H9 (cell line): Measurements from ENCODE around the gene PODNL1. TPM values are rescaled to one million over a fixed set of nuclear protein-coding genes. Genes with fewer than 3 reads are reported as not detected.
"Not testable (repeated sequence)": the region's sequence is repeated elsewhere in the genome, so short reads cannot be mapped to it uniquely, and the experiment has no call there.

Experiments used
- DNase-seq: peaks from one replicate; pipeline ENCODE4 v3.0.0-alpha.2; 2017
- H2AFZ ChIP-seq: one replicate; pipeline ENCODE4 v1.6.1; 2013; ENCODE audit warnings: mild to moderate bottlenecking, low read length, control low read depth, moderate library complexity
- H2AK5ac ChIP-seq: 2 replicates; pipeline ENCODE4 v1.6.1; 2013; ENCODE audit warnings: low read length, control low read depth, mixed read lengths; ENCODE audit not compliant: insufficient read length
- H2BK120ac ChIP-seq: one replicate; pipeline ENCODE4 v1.6.1; 2013; ENCODE audit warnings: low read depth, mild to moderate bottlenecking, low read length, control low read depth, inconsistent platforms; ENCODE audit not compliant: poor library complexity, severe bottlenecking
- H2BK12ac ChIP-seq: 2 replicates; pipeline ENCODE4 v1.6.1; 2013; ENCODE audit warnings: low read length, control low read depth, mixed read lengths, low read depth; ENCODE audit not compliant: insufficient read length
- H2BK15ac ChIP-seq: 2 replicates; pipeline ENCODE4 v1.6.1; 2013; ENCODE audit warnings: low read depth, low read length, control low read depth
- H2BK20ac ChIP-seq: one replicate; pipeline ENCODE4 v1.6.1; 2013; ENCODE audit warnings: low read depth, mild to moderate bottlenecking, low read length, control low read depth, inconsistent platforms; ENCODE audit not compliant: poor library complexity, severe bottlenecking
- H2BK5ac ChIP-seq: 2 replicates; pipeline ENCODE4 v1.6.1; 2013; ENCODE audit warnings: low read length, control low read depth, mixed read lengths; ENCODE audit not compliant: insufficient read length
- H3K14ac ChIP-seq: 2 replicates; pipeline ENCODE4 v1.6.1; 2013; ENCODE audit warnings: low read length, control low read depth; ENCODE audit not compliant: insufficient read depth
- H3K18ac ChIP-seq: 2 replicates; pipeline ENCODE4 v1.6.1; 2013; ENCODE audit warnings: low read depth, mild to moderate bottlenecking, mixed read lengths, low read length, control low read depth; ENCODE audit not compliant: insufficient read length
- H3K23ac ChIP-seq: 2 replicates; pipeline ENCODE4 v1.6.1; 2013; ENCODE audit warnings: low read length, control low read depth, mixed read lengths, low read depth; ENCODE audit not compliant: insufficient read length
- H3K23me2 ChIP-seq: 2 replicates; pipeline ENCODE4 v1.6.1; 2013; ENCODE audit warnings: low read depth, mild to moderate bottlenecking, mixed read lengths, low read length, control low read depth; ENCODE audit not compliant: insufficient read length, poor library complexity, severe bottlenecking
- H3K27ac ChIP-seq: 2 replicates; pipeline ENCODE4 v1.5.1; 2013; ENCODE audit warnings: low read length, control low read depth, mixed read lengths, low read depth; ENCODE audit not compliant: insufficient read length
- H3K27me3 ChIP-seq: 2 replicates; pipeline ENCODE4 v1.6.1; 2013; ENCODE audit warnings: low read length, control low read depth, inconsistent platforms; ENCODE audit not compliant: insufficient read depth
- H3K4ac ChIP-seq: 2 replicates; pipeline ENCODE4 v1.6.1; 2013; ENCODE audit warnings: low read depth, mild to moderate bottlenecking, control low read depth, inconsistent platforms, low read length, moderate library complexity
- H3K4me1 ChIP-seq: 2 replicates; pipeline ENCODE4 v1.6.1; 2013; ENCODE audit warnings: low read length, control low read depth, inconsistent platforms; ENCODE audit not compliant: insufficient read depth
- H3K4me2 ChIP-seq: 2 replicates; pipeline ENCODE4 v1.6.1; 2013; ENCODE audit warnings: low read length, control low read depth, mixed read lengths; ENCODE audit not compliant: insufficient read length, insufficient read depth
- H3K56ac ChIP-seq: 2 replicates; pipeline ENCODE4 v1.6.1; 2013; ENCODE audit warnings: low read depth, mild to moderate bottlenecking, mixed read lengths, low read length, control low read depth; ENCODE audit not compliant: insufficient read length
- H3K79me1 ChIP-seq: 2 replicates; pipeline ENCODE4 v1.6.1; 2013; ENCODE audit warnings: low read depth, mild to moderate bottlenecking, moderate library complexity, low read length, control low read depth, inconsistent platforms; ENCODE audit not compliant: insufficient read depth, poor library complexity, severe bottlenecking
- H3K79me2 ChIP-seq: 2 replicates; pipeline ENCODE4 v1.6.1; 2013; ENCODE audit warnings: low read length, control low read depth, inconsistent platforms; ENCODE audit not compliant: insufficient read depth
- H3K9ac ChIP-seq: 2 replicates; pipeline ENCODE4 v1.6.1; 2013; ENCODE audit warnings: low read length, control low read depth, mixed read lengths; ENCODE audit not compliant: insufficient read length; ENCODE audit errors: extremely low read depth
- H3K9me3 ChIP-seq: one replicate; pipeline ENCODE4 v1.6.1; 2013; ENCODE audit warnings: low read depth, low read length, inconsistent platforms; ENCODE audit not compliant: control insufficient read depth
- H3T11ph ChIP-seq: one replicate; pipeline ENCODE4 v1.6.1; 2013; ENCODE audit warnings: mild to moderate bottlenecking, low read length, control low read depth, inconsistent platforms
- H4K20me1 ChIP-seq: one replicate; pipeline ENCODE4 v1.6.1; 2013; ENCODE audit not compliant: control insufficient read depth, insufficient read length, insufficient read depth
- H4K5ac ChIP-seq: 2 replicates; pipeline ENCODE4 v1.6.1; 2013; ENCODE audit warnings: low read depth, mild to moderate bottlenecking, mixed read lengths, low read length, control low read depth; ENCODE audit not compliant: insufficient read length
- H4K8ac ChIP-seq: replicated peaks from 2 replicates; pipeline ENCODE4 v1.6.1; 2013; ENCODE audit warnings: low read length, control low read depth, mixed read lengths, low read depth; ENCODE audit not compliant: insufficient read length
- H4K91ac ChIP-seq: 2 replicates; pipeline ENCODE4 v1.6.1; 2013; ENCODE audit warnings: low read depth, mild to moderate bottlenecking, moderate library complexity, mixed read lengths, low read length, control low read depth; ENCODE audit not compliant: insufficient read length
- H3K27ac Mint-ChIP-seq, 3 experiments: 2 replicates in 2 of 3; 3 replicates in 1 of 3; pipeline ENCODE4 v1.8.0; 2020 to 2021; ENCODE audit warnings: mixed read lengths in 3 of 3, mild to moderate bottlenecking in 1 of 3, moderate library complexity in 1 of 3
- H3K27me3 Mint-ChIP-seq: 2 replicates; pipeline ENCODE4 v1.8.0; 2021; ENCODE audit warnings: low read depth, mild to moderate bottlenecking, moderate library complexity, mixed read lengths
- H3K36me3 Mint-ChIP-seq, 3 experiments: 2 replicates in 2 of 3; 3 replicates in 1 of 3; pipeline ENCODE4 v1.8.0; 2020 to 2021; ENCODE audit warnings: low read depth in 3 of 3, mixed read lengths in 3 of 3; ENCODE audit not compliant: insufficient read depth in 1 of 3
- H3K4me1 Mint-ChIP-seq, 2 experiments: 2 replicates each; pipeline ENCODE4 v1.8.0; 2020; ENCODE audit warnings: mixed read lengths in 2 of 2
- H3K4me3 Mint-ChIP-seq, 2 experiments: 2 replicates in 1 of 2; 3 replicates in 1 of 2; pipeline ENCODE4 v1.8.0; 2020 to 2021; ENCODE audit warnings: mild to moderate bottlenecking in 2 of 2, mixed read lengths in 2 of 2, moderate library complexity in 1 of 2
- H3K9me3 Mint-ChIP-seq, 2 experiments: 2 replicates in 1 of 2; 3 replicates in 1 of 2; pipeline ENCODE4 v1.8.0; 2020; ENCODE audit warnings: mild to moderate bottlenecking in 2 of 2, mixed read lengths in 2 of 2, moderate library complexity in 1 of 2
- CTCF ChIP-seq: fragments of 200-600 bp; sonication (generic); conservative IDR thresholded peaks from 3 replicates; pipeline ENCODE4 v1.8.0; 2021; ENCODE audit warnings: antibody characterized with exemption, mild to moderate bottlenecking
- WGBS: extraction: QIAGEN DNeasy Blood & Tissue Kit; methylation state at CpG from one replicate; pipeline ENCODE4 v1.1.7; 2013; ENCODE audit warnings: missing lambda C conversion rate, low lambda C conversion rate, mixed read lengths; ENCODE audit not compliant: insufficient read length; ENCODE audit errors: extremely low coverage; 5-methylcytosine and 5-hydroxymethylcytosine counted together
- total RNA-seq: library from RNA; stranded (reverse); gene quantifications from 2 replicates; pipeline ENCODE4 v1.2.1, GENCODE V29; 2021

PODNL1 gene
- total RNA-seq, 1 experiment from 2014 or later = 0.68 TPM

DNA sequence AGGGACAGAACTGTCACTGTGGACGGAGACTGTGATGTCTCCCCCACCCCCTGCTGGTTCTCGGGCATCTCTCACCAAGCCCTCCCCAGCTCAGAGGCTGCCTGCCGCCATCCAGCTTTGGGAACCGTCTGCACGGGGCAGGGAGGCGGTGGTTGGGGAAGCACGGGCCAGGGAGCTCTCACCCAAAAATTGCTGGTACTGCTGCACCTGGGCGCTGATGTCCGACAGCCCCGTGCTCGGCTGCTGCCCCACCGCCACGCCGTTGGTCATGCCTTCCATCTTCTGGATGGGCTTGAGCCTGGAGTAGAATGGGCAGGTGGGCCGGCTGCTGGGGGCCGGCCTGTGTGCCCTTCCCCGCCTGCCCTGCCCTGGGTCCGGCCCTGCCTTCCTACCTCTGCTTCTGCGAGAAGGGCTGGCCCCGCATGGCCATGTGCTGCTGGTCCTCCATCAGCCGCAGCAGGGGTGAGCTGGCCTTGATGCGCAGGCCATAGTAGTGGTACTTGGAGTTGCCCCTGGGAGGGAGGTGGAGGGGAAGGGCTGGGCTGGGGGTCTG is 30.2 kb upstream of the PODNL1 start:
- Histone ChIP-seq H2AFZ (no peak overlapping the region), H3T11ph (no peak overlapping the region), H4K91ac (no peak overlapping the region), H4K5ac (no peak overlapping the region), H3K79me2 (no peaks in the 10 kb centered on the region), H2BK5ac (no peak overlapping the region), H2BK12ac (no peak overlapping the region), H4K20me1 (no peaks in the 10 kb centered on the region), H2BK120ac (no peak overlapping the region), H3K9ac (no peak overlapping the region), H2AK5ac (no peak overlapping the region), H2BK15ac (no peak overlapping the region), H3K4ac (no peak overlapping the region), H3K4me2 (no peak overlapping the region), H3K14ac (no peak overlapping the region), H3K79me1 (no peaks in the 10 kb centered on the region), H3K18ac (no peak overlapping the region), H3K27me3 (no peaks in the 10 kb centered on the region), H3K23ac (no peak overlapping the region), H4K8ac (no peak overlapping the region), H3K27ac (no peak overlapping the region), H3K56ac (no peak overlapping the region), H3K4me1 (no peaks in the 10 kb centered on the region), H3K23me2 (no peaks in the 10 kb centered on the region), H2BK20ac (no peak overlapping the region), H3K9me3 (no peaks in the 10 kb centered on the region)
- Mint-ChIP-seq H3K36me3 (peaks cover 14 to 54% (median 25%) of the 10 kb centered on the region in 3 experiments; a peak in 6 of 7 replicates), H3K4me3 (no peak overlapping the region), H3K27me3 (no peaks in the 10 kb centered on the region), H3K27ac (peak overlapping the region in 1 of 3 experiments; percentile 2; a peak in 1 of 7 replicates), H3K9me3 (no peaks in the 10 kb centered on the region), H3K4me1 (no peaks in the 10 kb centered on the region)
- no CpG with 5 or more reads among the region's 22 CpGs for WGBS
- no peak for TF ChIP-seq CTCF
- no peak for DNase-seq

GRCh38 chr19:13967206-13967605 is 29.0 kb upstream of the PODNL1 start:
- H2BK5ac ChIP-seq, H3T11ph ChIP-seq, H3K27ac Mint-ChIP-seq, H2BK12ac ChIP-seq, DNase-seq, H3K4me1 ChIP-seq, H3K18ac ChIP-seq, H3K4me1 Mint-ChIP-seq, H3K27ac ChIP-seq, H3K14ac ChIP-seq, H3K9me3 ChIP-seq, H3K27me3 Mint-ChIP-seq, H3K79me1 ChIP-seq, H3K4me3 Mint-ChIP-seq, H4K5ac ChIP-seq, H3K27me3 ChIP-seq, H3K9ac ChIP-seq, H4K8ac ChIP-seq, H2AK5ac ChIP-seq, H3K9me3 Mint-ChIP-seq, H4K20me1 ChIP-seq, H4K91ac ChIP-seq, H3K23ac ChIP-seq, H2BK15ac ChIP-seq, H3K4me2 ChIP-seq, H2AFZ ChIP-seq, H2BK20ac ChIP-seq, H3K56ac ChIP-seq, H3K4ac ChIP-seq, H2BK120ac ChIP-seq, H3K23me2 ChIP-seq, H3K79me2 ChIP-seq: not testable (repeated sequence)
- peaks cover 10 to 45% (median 23%) of the 10 kb centered on the region in 3 experiments; a peak in 6 of 7 replicates for H3K36me3 Mint-ChIP-seq
- WGBS = no CpG with 5 or more reads among the region's 8 CpGs
